DMS53 (cell line): ENCODE data around the gene METTL14.

Experiments used
- DNase-seq: peaks from one replicate; lab custom pipeline; 2025; lab: John Stamatoyannopoulos, UW

The METTL14 gene

GRCh38 chr4:118734491-118735205 is 49.5 kb downstream of the METTL14 start:
- DNase-seq: no peak

GRCh38 chr4:118736900-118737299 is 51.7 kb downstream of the METTL14 start:
- DNase-seq: no peak

GRCh38 chr4:118738090-118738489 is 52.9 kb downstream of the METTL14 start:
- DNase-seq: no peak

GRCh38 chr4:118739022-118739713 is 54.0 kb downstream of the METTL14 start:
- DNase-seq: no peak

- DNase-seq: peak; percentile 26
Measured at GRCh38 chr4:118740869-118741268, 55.7 kb downstream of the METTL14 start.

- DNase-seq: no peak
Measured at GRCh38 chr4:118741301-118741855, 56.2 kb downstream of the METTL14 start.

GRCh38 chr4:118742050-118742449 is 56.9 kb downstream of the METTL14 start:
- no peak for DNase-seq

GRCh38 chr4:118743867-118744266 is 58.7 kb downstream of the METTL14 start:
- DNase-seq: no peak

GRCh38 chr4:118745357-118745756 is 60.2 kb downstream of the METTL14 start:
- DNase-seq: no peak

- no peak for DNase-seq
Measured at GRCh38 chr4:118746251-118746919, 61.2 kb downstream of the METTL14 start.

GRCh38 chr4:118749347-118749988 is 64.3 kb downstream of the METTL14 start:
- no peak for DNase-seq

- DNase-seq: no peak
Measured at GRCh38 chr4:118751629-118752323, 66.6 kb downstream of the METTL14 start.

- no peak for DNase-seq
Measured at GRCh38 chr4:118752551-118752950, 67.4 kb downstream of the METTL14 start.

GRCh38 chr4:118753096-118753495 is 67.9 kb downstream of the METTL14 start:
- DNase-seq: no peak

GRCh38 chr4:118753685-118754084 is 68.5 kb downstream of the METTL14 start:
- DNase-seq: no peak

- DNase-seq: no peak
Measured at GRCh38 chr4:118754890-118755289, 69.7 kb downstream of the METTL14 start.

- no peak for DNase-seq
Measured at GRCh38 chr4:118755438-118756226, 70.4 kb downstream of the METTL14 start.

- no peak for DNase-seq
Measured at GRCh38 chr4:118756429-118756828, 71.2 kb downstream of the METTL14 start.

GRCh38 chr4:118756958-118757357 is 71.8 kb downstream of the METTL14 start:
- DNase-seq: no peak

GRCh38 chr4:118757761-118758251 is 72.6 kb downstream of the METTL14 start:
- no peak for DNase-seq

GRCh38 chr4:118758293-118758692 is 73.1 kb downstream of the METTL14 start:
- DNase-seq: no peak
